Heart right ventricle (tissue), 16 donors: ENCODE results near the gene ATG2B. TPM values are rescaled to one million over a fixed set of nuclear protein-coding genes. Genes with fewer than 3 reads are reported as not detected.

ENCODE experiments used
- ATAC-seq, 8 donors: fragments of 200-7000 bp; cut with Tn5 transposase; one replicate each; pipeline ENCODE4 v1.9.1; 2020; ENCODE audit warnings: mild to moderate bottlenecking in 8 of 8, moderate library complexity in 8 of 8, moderate number of reproducible peaks in 1 of 8
- DNase-seq, 2 donors: peaks; one replicate each; pipeline ENCODE4 v3.0.0-alpha.2; 2020
- H3K27ac ChIP-seq, 10 donors: fragments of 200-600 bp; sonication (generic) in 2 of 10; one replicate each; pipeline versions ENCODE4 v1.5.0 to v1.8.0; 2020 to 2022; ENCODE audit warnings: mild to moderate bottlenecking in 3 of 10
- H3K27me3 ChIP-seq, 7 donors: fragments of 200-600 bp; one replicate each; pipeline ENCODE4 v1.8.0; 2021 to 2022; ENCODE audit warnings: mild to moderate bottlenecking in 2 of 7
- H3K36me3 ChIP-seq, 9 donors: fragments of 200-600 bp; sonication (generic) in 1 of 9; one replicate each; pipeline versions ENCODE4 v1.5.0 to v1.8.0; 2020 to 2022; ENCODE audit warnings: mild to moderate bottlenecking in 2 of 9
- H3K4me1 ChIP-seq, 9 donors: fragments of 200-600 bp; sonication (generic) in 1 of 9; one replicate each; pipeline versions ENCODE4 v1.5.0 to v1.8.0; 2020 to 2022; ENCODE audit warnings: mild to moderate bottlenecking in 4 of 9
- H3K4me3 ChIP-seq, 10 donors: fragments of 200-600 bp; sonication (generic) in 2 of 10; one replicate each; pipeline versions ENCODE4 v1.5.0 to v1.8.0; 2020 to 2022; ENCODE audit warnings: mild to moderate bottlenecking in 7 of 10, moderate library complexity in 2 of 10
- H3K9me3 ChIP-seq, 11 donors: fragments of 200-600 bp in 10 of 11; sonication (generic) in 2 of 11; one replicate each; pipeline versions ENCODE4 v1.5.0 to v1.8.0; 2013 to 2022; ENCODE audit warnings: mild to moderate bottlenecking in 2 of 11, control low read depth in 1 of 11, moderate library complexity in 1 of 11
- WGBS, 2 donors: extraction: QIAGEN DNeasy Blood & Tissue Kit; methylation state at CpG; one replicate each; pipeline ENCODE4 v1.1.7; 2013; ENCODE audit warnings: inconsistent platforms in 1 of 2; 5-methylcytosine and 5-hydroxymethylcytosine counted together
- intact Hi-C, 10 donors: fragments of 100-400 bp; cut with DNase I; formaldehyde crosslinking; loops; one replicate each; pipeline versions ENCODE4 v1.11.1 to v1.14.2; 2022
- polyA plus RNA-seq, 2 donors: library from polyadenylated mRNA; stranded (reverse); fragments of 200-250 nt; gene quantifications; one replicate each; pipeline ENCODE4 v1.2.3, GENCODE V29; 2013
- total RNA-seq, 10 donors: library from RNA; stranded (reverse); fragmentation: NEBNext Ultra II Directional in 3 of 10; extraction: Animal tissue kit (Norgen Biotek cat#: 25700) in 3 of 10; gene quantifications; one replicate each; pipeline versions ENCODE4 v1.2.1 to v1.2.4, GENCODE V29; 2021 to 2023
- TF ChIP-seq, protein P1 (sequence below), 9 donors: fragments of 200-600 bp; sonication (generic) in 2 of 9; IDR thresholded peaks; one replicate each; pipeline versions ENCODE4 v1.5.0 to v1.8.0; 2021 to 2022; ENCODE audit warnings: antibody characterized with exemption in 9 of 9, mild to moderate bottlenecking in 5 of 9, moderate library complexity in 1 of 9
- donor health status: Arrhythmogenic right ventricular cardiomyopathy.
- donor health status: ischemic (EF 13 %, LVEDD 7.1; RV severe dilation, severe dysfunction).
- donor health status: healthy with polysubstance abuse.
- donor health status: DM: no; HTN: yes; CAD: no.
- donor health status: DM: no; HTN: no; CAD: no.
- donor health status: ischemic (EF 25% LVEDD 6.9; RV normal size, moderate dysfunction).
- donor health status: ischemic (EF 25% LVEDD 5.7; RV mildly dilated, moderate dysfunction).
- donor health status: healthy.
- donor health status: DM: yes; HTN: yes; CAD: no.
- donor health status: Ischemic cardiomyopathy.
- donor health status: ischemic (EF 35%, LVEDD 5.7; RV mildly dilated, moderate dysfunction).
- donor health status: nonischemic (EF 11% LVEDD 7.7; RV severe dilation, severe dysfunction).
- donor health status: DM: yes; HTN: yes; CAD: no.
- donor health status: PGD.
- donor health status: ischemic (EF 29% LVEDD 5.4; RV normal size, mild dysfunction).
- donor health status: nonischemic (EF 23%, LVEDD 6.1; RV moderate dilation, normal function).

The ATG2B gene
- total and polyA plus RNA-seq, 12 donors, result 2.4 to 20.2 (median 14.0) TPM

DNA sequence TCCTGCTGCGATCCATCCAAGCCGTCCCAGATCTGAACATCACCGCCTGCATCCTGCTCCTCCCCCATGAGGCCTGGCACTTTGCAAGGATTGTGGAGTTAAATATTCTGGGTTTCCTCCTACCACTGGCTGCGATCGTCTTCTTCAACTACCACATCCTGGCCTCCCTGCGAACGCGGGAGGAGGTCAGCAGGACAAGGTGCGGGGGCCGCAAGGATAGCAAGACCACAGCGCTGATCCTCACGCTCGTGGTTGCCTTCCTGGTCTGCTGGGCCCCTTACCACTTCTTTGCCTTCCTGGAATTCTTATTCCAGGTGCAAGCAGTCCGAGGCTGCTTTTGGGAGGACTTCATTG lies 99.0 kb downstream of the ATG2B start:
- H3K4me3 ChIP-seq, result no peak overlapping the region
- TF ChIP-seq, protein P1, sequence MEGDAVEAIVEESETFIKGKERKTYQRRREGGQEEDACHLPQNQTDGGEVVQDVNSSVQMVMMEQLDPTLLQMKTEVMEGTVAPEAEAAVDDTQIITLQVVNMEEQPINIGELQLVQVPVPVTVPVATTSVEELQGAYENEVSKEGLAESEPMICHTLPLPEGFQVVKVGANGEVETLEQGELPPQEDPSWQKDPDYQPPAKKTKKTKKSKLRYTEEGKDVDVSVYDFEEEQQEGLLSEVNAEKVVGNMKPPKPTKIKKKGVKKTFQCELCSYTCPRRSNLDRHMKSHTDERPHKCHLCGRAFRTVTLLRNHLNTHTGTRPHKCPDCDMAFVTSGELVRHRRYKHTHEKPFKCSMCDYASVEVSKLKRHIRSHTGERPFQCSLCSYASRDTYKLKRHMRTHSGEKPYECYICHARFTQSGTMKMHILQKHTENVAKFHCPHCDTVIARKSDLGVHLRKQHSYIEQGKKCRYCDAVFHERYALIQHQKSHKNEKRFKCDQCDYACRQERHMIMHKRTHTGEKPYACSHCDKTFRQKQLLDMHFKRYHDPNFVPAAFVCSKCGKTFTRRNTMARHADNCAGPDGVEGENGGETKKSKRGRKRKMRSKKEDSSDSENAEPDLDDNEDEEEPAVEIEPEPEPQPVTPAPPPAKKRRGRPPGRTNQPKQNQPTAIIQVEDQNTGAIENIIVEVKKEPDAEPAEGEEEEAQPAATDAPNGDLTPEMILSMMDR (IDR thresholded peaks at IDR 0.05), result no peak

DNA sequence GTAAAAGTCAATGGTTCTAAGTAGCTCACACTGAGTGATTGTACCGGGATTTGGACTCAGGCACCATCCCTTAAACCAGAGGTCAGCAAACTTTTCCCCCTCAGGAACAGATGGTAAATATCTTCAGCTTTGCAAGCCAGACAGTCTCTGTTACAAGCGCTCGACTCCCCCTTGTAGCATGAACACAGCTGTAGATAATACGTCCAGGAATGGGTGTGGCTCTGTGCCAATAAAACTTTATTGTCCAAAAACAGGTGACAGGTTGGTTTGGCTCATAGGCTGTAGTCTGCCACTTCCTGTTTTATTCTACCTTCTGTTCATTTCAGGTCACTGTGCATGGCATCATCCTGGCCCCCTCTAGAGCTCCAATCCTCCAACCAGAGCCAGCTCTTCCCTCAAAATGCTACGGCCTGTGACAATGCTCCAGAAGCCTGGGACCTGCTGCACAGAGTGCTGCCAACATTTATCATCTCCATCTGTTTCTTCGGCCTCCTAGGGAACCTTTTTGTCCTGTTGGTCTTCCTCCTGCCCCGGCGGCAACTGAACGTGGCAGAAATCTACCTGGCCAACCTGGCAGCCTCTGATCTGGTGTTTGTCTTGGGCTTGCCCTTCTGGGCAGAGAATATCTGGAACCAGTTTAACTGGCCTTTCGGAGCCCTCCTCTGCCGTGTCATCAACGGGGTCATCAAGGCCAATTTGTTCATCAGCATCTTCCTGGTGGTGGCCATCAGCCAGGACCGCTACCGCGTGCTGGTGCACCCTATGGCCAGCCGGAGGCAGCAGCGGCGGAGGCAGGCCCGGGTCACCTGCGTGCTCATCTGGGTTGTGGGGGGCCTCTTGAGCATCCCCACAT lies 99.6 kb downstream of the ATG2B start:
- Histone ChIP-seq H3K27me3 (peaks cover 0 to 8% (median under 1%) of the 10 kb centered on the region in 7 donors), H3K36me3 (no peaks in the 10 kb centered on the region), H3K9me3 (peaks cover 0 to 15% (median 6%) of the 10 kb centered on the region in 11 donors), H3K4me3 (no peak overlapping the region), H3K27ac (no peak overlapping the region), H3K4me1 (peaks cover 0 to 5% (median 0%) of the 10 kb centered on the region in 9 donors)
- ATAC-seq (no peak), DNase-seq (no peak)
- TF ChIP-seq, protein P1 (IDR thresholded peaks at IDR 0.05), result no peak
- intact Hi-C loops, result no loop called here
- WGBS, 2 donors, result 80 to 85% methylated on average over 20 of the region's 20 CpGs

More for the DNA sequence above, 99.0 kb downstream of the ATG2B start:
- ATAC-seq (no peak), DNase-seq (no peak)
- Histone ChIP-seq H3K36me3 (no peaks in the 10 kb centered on the region), H3K4me1 (peaks cover 0 to 5% (median 0%) of the 10 kb centered on the region in 9 donors), H3K27ac (no peak overlapping the region), H3K27me3 (peaks cover 0 to 8% (median 0%) of the 10 kb centered on the region in 7 donors), H3K9me3 (peaks cover 0 to 15% (median 6%) of the 10 kb centered on the region in 11 donors)
- WGBS, 2 donors, result 90 to 92% methylated on average over 14 of the region's 14 CpGs
- intact Hi-C loops, result no loop called here

DNA sequence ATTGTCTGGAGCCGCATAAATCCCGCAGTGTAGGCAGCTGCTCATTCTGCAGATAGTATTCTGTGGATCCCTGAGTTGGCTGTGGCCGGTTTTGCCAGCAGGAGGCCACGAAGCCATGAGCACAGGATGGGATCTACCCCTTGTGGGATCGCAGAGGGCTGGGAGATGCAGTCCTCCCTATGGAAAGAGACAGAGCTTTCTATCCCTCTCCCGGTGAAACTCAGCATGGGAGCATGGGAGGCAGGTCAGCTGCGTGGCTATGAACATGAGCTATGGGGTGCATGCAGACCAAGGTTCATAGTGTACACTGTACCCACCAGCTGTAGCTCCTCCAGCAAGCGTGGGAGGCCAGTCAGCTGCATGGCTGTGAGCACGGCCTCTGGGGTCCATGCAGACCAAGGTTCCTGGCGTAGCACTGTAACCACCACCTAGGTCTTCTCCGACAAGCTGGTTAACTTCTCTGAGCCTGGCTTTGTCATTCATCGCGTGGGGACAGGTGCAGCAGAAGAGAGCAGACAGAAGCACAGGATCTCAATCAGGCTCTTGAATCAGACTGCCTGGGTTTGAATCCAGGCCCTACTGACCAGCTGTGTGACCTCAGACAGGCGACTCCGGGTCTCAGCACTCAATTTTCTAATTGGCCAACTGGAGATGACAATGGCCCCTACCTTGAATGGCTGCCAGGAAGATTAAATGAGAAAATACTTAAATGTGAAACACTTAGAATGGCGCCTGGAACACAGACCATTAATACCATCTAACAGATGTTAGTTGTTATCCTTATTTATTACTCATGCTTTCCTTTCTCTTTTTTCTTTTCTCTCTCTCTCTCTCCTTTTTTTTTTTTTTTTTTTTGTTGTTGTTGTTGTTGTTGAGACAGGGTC lies 101.1 kb downstream of the ATG2B start:
- intact Hi-C loops, result no loop called here
- WGBS, 2 donors, result 77 to 85% methylated on average over 16 of the region's 16 CpGs

More for the DNA sequence above, 101.1 kb downstream of the ATG2B start:
- DNase-seq, result no peak
- no peak overlapping the region for H3K27ac ChIP-seq
- H3K4me1 ChIP-seq, result peaks cover 0 to 5% (median 0%) of the 10 kb centered on the region in 9 donors
- peaks cover 0 to 15% (median 6%) of the 10 kb centered on the region in 11 donors for H3K9me3 ChIP-seq
- H3K4me3 ChIP-seq, result no peak overlapping the region
- no peaks in the 10 kb centered on the region for H3K36me3 ChIP-seq
- H3K27me3 ChIP-seq, result peaks cover 0 to 16% (median 6%) of the 10 kb centered on the region in 7 donors
- ATAC-seq, result no peak
- TF ChIP-seq, protein P1 (IDR thresholded peaks at IDR 0.05), result no peak
